HG03521 (cell line): ENCODE results near the gene SLC2A8.

ENCODE experiments used
- ATAC-seq: cut with Tn5 transposase; IDR thresholded peaks from one replicate; pipeline ENCODE4 v1.9.1; 2021; ENCODE audit warnings: mild to moderate bottlenecking, moderate library complexity; ENCODE audit not compliant: unreplicated experiment

Gene SLC2A8

DNA sequence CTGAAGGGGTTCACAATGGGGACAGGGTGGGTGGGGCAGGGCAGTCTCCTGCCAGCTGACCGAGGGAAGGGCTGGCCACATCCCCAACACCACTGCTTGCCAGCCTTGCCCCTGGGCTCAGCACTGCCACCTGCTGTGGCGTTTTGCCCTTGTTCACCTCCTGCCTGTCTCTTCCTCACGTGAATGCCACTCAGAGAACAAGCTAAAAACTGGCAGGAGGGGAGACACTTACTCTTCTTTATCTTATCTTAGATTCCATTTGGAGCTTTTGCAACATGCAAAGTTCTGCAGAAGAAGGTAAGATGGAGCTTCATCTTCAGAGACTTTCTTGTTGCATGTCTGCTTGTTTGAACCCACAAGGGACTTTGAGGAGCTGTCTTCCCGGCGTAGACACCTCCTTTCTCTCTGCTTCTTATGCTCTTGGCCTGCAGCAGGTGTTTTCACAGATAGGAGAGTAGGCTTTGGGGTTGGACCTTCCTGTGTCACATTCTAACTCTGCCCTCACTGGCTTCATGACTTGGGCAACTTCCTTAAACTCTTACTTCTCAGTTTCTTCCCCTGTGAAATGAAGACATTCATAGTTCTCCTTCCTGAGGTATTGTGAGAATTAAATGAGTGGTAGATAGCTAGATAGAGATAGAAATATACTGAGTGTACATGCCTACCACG, 58.5 kb downstream of the SLC2A8 start:
- ATAC-seq: no peak

DNA sequence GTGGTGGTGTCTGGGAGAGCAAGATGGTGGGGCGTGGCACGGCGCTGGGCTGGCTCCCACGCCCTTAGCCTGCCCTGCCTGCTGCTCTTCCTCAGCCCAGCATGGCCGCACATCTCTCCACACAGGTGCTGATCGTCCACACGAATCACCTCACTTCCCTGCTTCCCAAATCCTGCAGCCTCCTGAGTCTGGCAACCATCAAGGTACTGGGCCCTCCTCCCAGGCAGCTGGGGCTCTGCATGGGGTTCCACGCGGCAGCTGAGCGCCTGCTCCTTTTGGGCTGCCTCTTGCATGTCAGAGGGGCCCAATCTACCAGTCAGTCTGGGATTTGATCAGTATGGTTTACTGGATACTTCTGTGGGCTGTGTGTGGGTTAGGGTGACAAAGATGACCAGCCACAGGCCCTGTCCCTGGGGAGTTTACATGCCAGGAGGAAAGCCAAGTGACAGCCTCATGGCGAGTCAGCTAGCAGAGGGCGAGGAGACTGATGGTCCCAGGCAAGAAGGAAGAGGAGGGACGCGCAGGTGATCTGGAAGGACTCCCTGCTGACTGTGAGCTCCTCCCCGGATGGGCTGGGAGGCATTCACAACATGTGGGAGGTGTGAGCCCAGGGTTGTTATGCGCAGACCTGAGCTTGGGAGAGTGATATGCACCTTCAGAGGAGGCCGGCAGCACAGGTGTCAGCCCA, 60.4 kb downstream of the SLC2A8 start:
- no peak for ATAC-seq
